Placental epithelial cell (primary cell): ENCODE data around the gene ICA1L. TPM values are rescaled to one million over a fixed set of nuclear protein-coding genes. Genes with fewer than 3 reads are reported as not detected.

ENCODE experiments used
- total RNA-seq: library from RNA; depleted of rRNA; stranded (reverse); fragments of >200 nt; gene quantifications from 2 replicates; pipeline ENCODE4 v1.2.3, GENCODE V29; 2012

The ICA1L gene
- 2.4 TPM in 2 replicates for total RNA-seq

GRCh38 chr2:202871300-202872141 is at the start of gene ICA1L:
ICA1L (minus strand) TSS chr2:202871766; CDS start chr2:202829009, 42,757 bp downstream.

GRCh38 chr2:202911512-202912341 is 40.2 kb upstream of the ICA1L start, which contains the start of the genes CARF and WDR12:
CARF (plus strand) TSS chr2:202912275; CDS start chr2:202941903, 29,628 bp downstream.
WDR12 (minus strand) TSS chr2:202911673; CDS start chr2:202911476, 197 bp downstream.

Other genes starting within 250 kb of the ICA1L start
- 1.2 and 2.0 TPM in 2 replicates for gene FAM117B, start 236.8 kb downstream of the ICA1L start, total RNA-seq
- 10.6 and 15.3 TPM in 2 replicates for gene WDR12, start 39.9 kb upstream of the ICA1L start, total RNA-seq
- 4.4 and 9.8 TPM in 2 replicates for gene CARF, start 40.5 kb upstream of the ICA1L start, total RNA-seq
- gene NBEAL1, start 143.1 kb upstream of the ICA1L start, total RNA-seq, result 40.0 and 54.5 TPM in 2 replicates